Stimulated activated CD4-positive, alpha-beta T cell treated with anti-CD3 and anti-CD28 coated beads, TNF-alpha, amount 100 ng/mL, for 48 hours (primary cell): Measurements from ENCODE around the gene SCFD2.
"Not testable (repeated sequence)": the region's sequence is repeated elsewhere in the genome, so short reads cannot be mapped to it uniquely, and the experiment has no call there.

ENCODE experiments used
- DNase-seq, 3 donors: peaks; one replicate each; pipeline ENCODE4 v3.0.0-alpha.2; 2020; ENCODE audit warnings: low read depth in 3 of 3

SCFD2 gene

GRCh38 chr4:53238352-53238751 is 127.5 kb downstream of the SCFD2 start:
- DNase-seq = not testable (repeated sequence)

- DNase-seq = not testable (repeated sequence)
These were observed 128.1 kb downstream of the SCFD2 start for GRCh38 chr4:53237811-53238210.

- not testable (repeated sequence) for DNase-seq
These were observed 129.2 kb downstream of the SCFD2 start for GRCh38 chr4:53236624-53237023.

- DNase-seq = no peak
These were observed 130.3 kb downstream of the SCFD2 start for GRCh38 chr4:53235547-53235946.

- no peak for DNase-seq
These were observed 131.2 kb downstream of the SCFD2 start for GRCh38 chr4:53234669-53235068.

GRCh38 chr4:53234111-53234510 is 131.8 kb downstream of the SCFD2 start:
- DNase-seq = no peak

GRCh38 chr4:53233114-53233795 is 132.6 kb downstream of the SCFD2 start:
- DNase-seq = no peak

GRCh38 chr4:53232371-53232770 is 133.5 kb downstream of the SCFD2 start:
- DNase-seq = no peak

- no peak for DNase-seq
These were observed 137.8 kb downstream of the SCFD2 start for GRCh38 chr4:53228036-53228435.

GRCh38 chr4:53227451-53227850 is 138.4 kb downstream of the SCFD2 start:
- DNase-seq = no peak

- DNase-seq = peak in 1 of 3 donors; percentile 4
These were observed 143.9 kb downstream of the SCFD2 start for GRCh38 chr4:53221832-53222480.

GRCh38 chr4:53219148-53219547 is 146.7 kb downstream of the SCFD2 start:
- not testable (repeated sequence) for DNase-seq

- no peak for DNase-seq
These were observed 157.1 kb downstream of the SCFD2 start for GRCh38 chr4:53208753-53209152.

- DNase-seq = no peak
These were observed 159.9 kb downstream of the SCFD2 start for GRCh38 chr4:53205970-53206369.

- no peak for DNase-seq
These were observed 166.5 kb downstream of the SCFD2 start for GRCh38 chr4:53199356-53199755.

- no peak for DNase-seq
These were observed 168.1 kb downstream of the SCFD2 start for GRCh38 chr4:53197772-53198142.

- DNase-seq = no peak
These were observed 168.7 kb downstream of the SCFD2 start for GRCh38 chr4:53196882-53197771.

GRCh38 chr4:53195815-53196661 is 169.8 kb downstream of the SCFD2 start:
- no peak for DNase-seq

GRCh38 chr4:53194727-53195126 is 171.1 kb downstream of the SCFD2 start:
- no peak for DNase-seq

- no peak for DNase-seq
These were observed 172.8 kb downstream of the SCFD2 start for GRCh38 chr4:53193111-53193510.

- DNase-seq = no peak
These were observed 173.4 kb downstream of the SCFD2 start for GRCh38 chr4:53192496-53192895.

- no peak for DNase-seq
These were observed 173.9 kb downstream of the SCFD2 start for GRCh38 chr4:53191997-53192396.
